ENCODE measurements around the gene JAM3.

DNA sequence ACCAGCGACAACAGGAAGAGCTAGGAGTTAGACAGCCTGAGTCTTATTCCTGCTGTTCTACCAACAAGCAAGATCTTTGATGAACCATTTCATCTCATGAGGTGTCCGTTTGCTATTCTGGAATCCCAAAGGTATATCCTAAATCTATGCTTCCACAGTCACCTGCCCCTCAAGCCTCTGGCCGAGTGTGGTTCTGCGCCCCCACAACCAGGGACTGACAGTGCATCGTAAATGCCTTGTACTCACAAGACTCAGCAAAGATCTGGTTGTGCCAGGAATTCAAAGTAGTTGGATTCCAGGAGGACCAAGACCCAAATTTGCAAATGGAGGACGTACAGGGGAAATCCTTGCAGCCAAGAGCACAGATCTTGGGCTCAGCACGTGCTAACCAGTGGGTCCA, 47.5 kb upstream of the JAM3 start:
- TF ChIP-seq CTCF (IDR thresholded peaks at IDR 0.05; ENCODE audit: poor library complexity, severe bottlenecking) (no peak), REST (IDR thresholded peaks at IDR 0.05; ENCODE audit: borderline replicate concordance) (no peak), MXI1 (conservative IDR thresholded peaks at IDR 0.05; ENCODE audit: poor library complexity, severe bottlenecking) (no peak), POLR2AphosphoS5 (IDR thresholded peaks at IDR 0.05) (no peak), SMC3 (conservative IDR thresholded peaks at IDR 0.05; ENCODE audit: poor library complexity) (no peak)
